PC-3 (cell line): ENCODE data around the gene CASS4. TPM values are rescaled to one million over a fixed set of nuclear protein-coding genes. Genes with fewer than 3 reads are reported as not detected.
"Not testable (repeated sequence)": the region's sequence is repeated elsewhere in the genome, so short reads cannot be mapped to it uniquely, and the experiment has no call there.

Experiments used
- ATAC-seq: fragments of 200-7000 bp; cut with Tn5 transposase; 2 replicates; pipeline ENCODE4 v1.9.1; 2020; ENCODE audit warnings: mild to moderate bottlenecking, moderate library complexity
- BruUV-seq: library from RNA; stranded (reverse); fragments of 400-500 nt; replicated peaks from 2 replicates; lab custom pipeline; 2021; lab: Mats Ljungman, UMichigan
- CTCF ChIA-PET: fragments of 300-600 bp; sonication (Branson Sonifier 250); formaldehyde crosslinking; loops from one replicate; lab custom pipeline; 2022; ENCODE audit warnings: antibody characterized with exemption; lab: Charles Lee
- POLR2A ChIA-PET: fragments of 300-600 bp; sonication (Branson Sonifier 250); formaldehyde crosslinking; loops from one replicate; lab custom pipeline; 2022; ENCODE audit warnings: antibody characterized with exemption; ENCODE audit not compliant: unreplicated experiment; lab: Charles Lee
- DNase-seq: peaks from one replicate; pipeline ENCODE4 v3.0.0-alpha.2; 2015
- H2AFZ ChIP-seq: fragments of 300-600 bp; sonication (generic); 2 replicates; pipeline ENCODE4 v1.6.0; 2016; ENCODE audit warnings: antibody characterized with exemption, low read length
- H3F3A ChIP-seq: fragments of 300-600 bp; sonication (generic); one replicate; pipeline ENCODE4 v1.6.0; 2017; ENCODE audit warnings: antibody characterized with exemption, low read length, control low read depth, mild to moderate bottlenecking; ENCODE audit not compliant: unreplicated experiment
- H3K27ac ChIP-seq: fragments of 300-600 bp; sonication (generic); 2 replicates; pipeline ENCODE4 v1.5.1; 2016; ENCODE audit warnings: mild to moderate bottlenecking, low read length
- H3K27me3 ChIP-seq: fragments of 300-600 bp; sonication (generic); 2 replicates; pipeline ENCODE4 v1.6.1; 2016; ENCODE audit warnings: low read length, mixed read lengths
- H3K36me3 ChIP-seq: fragments of 300-600 bp; sonication (generic); 2 replicates; pipeline ENCODE4 v1.6.1; 2016; ENCODE audit warnings: low read depth, mixed run types, low read length, mixed read lengths
- H3K4me1 ChIP-seq: fragments of 300-600 bp; sonication (generic); 2 replicates; pipeline ENCODE4 v1.5.1; 2016; ENCODE audit warnings: low read length; ENCODE audit not compliant: insufficient read depth
- H3K4me2 ChIP-seq: fragments of 300-600 bp; sonication (generic); 2 replicates; pipeline ENCODE4 v1.6.0; 2016; ENCODE audit warnings: low read length
- H3K4me3 ChIP-seq: fragments of 300-600 bp; sonication (generic); 2 replicates; pipeline ENCODE4 v1.5.1; 2016; ENCODE audit warnings: mild to moderate bottlenecking, low read length, mixed read lengths
- H3K79me2 ChIP-seq: fragments of 300-600 bp; sonication (generic); 2 replicates; pipeline ENCODE4 v1.6.1; 2017; ENCODE audit warnings: low read length, mixed read lengths
- H3K9ac ChIP-seq: fragments of 300-600 bp; sonication (generic); 2 replicates; pipeline ENCODE4 v1.6.0; 2016; ENCODE audit warnings: mild to moderate bottlenecking, low read length
- H3K9me2 ChIP-seq: fragments of 300-600 bp; sonication (generic); replicated peaks from 2 replicates; pipeline ENCODE4 v1.6.1; 2016; ENCODE audit warnings: mixed run types, low read length, mixed read lengths
- H3K9me3 ChIP-seq: fragments of 300-600 bp; sonication (generic); 2 replicates; pipeline ENCODE4 v1.6.1; 2016; ENCODE audit warnings: low read length, mixed read lengths
- H4K20me1 ChIP-seq: fragments of 300-600 bp; sonication (generic); 2 replicates; pipeline ENCODE4 v1.6.1; 2016; ENCODE audit warnings: low read length, mixed read lengths
- CTCF ChIP-seq: fragments of 300-600 bp; sonication (generic); conservative IDR thresholded peaks from 2 replicates; pipeline ENCODE4 v1.5.1; 2017; ENCODE audit warnings: antibody characterized with exemption, low read depth, mild to moderate bottlenecking, low read length
- EZH2 ChIP-seq: fragments of 300-600 bp; sonication (generic); IDR thresholded peaks from one replicate; pipeline ENCODE4 v1.6.1; 2017; ENCODE audit warnings: antibody characterized with exemption, mild to moderate bottlenecking, low read length; ENCODE audit not compliant: unreplicated experiment
- EZH2phosphoT487 ChIP-seq: fragments of 300-600 bp; sonication (generic); IDR thresholded peaks from 2 replicates; pipeline ENCODE4 v1.6.1; 2018; ENCODE audit warnings: mild to moderate bottlenecking, antibody characterized with exemption, low read length, borderline replicate concordance
- intact Hi-C: fragments of 100-400 bp; cut with micrococcal nuclease; formaldehyde crosslinking; loops from 2 replicates; pipeline ENCODE4 v1.9.0; 2023
- total RNA-seq: library from RNA; depleted of rRNA; stranded (reverse); fragments of >200 nt; gene quantifications from 2 replicates; pipeline ENCODE4 v1.2.3, GENCODE V29; 2014

The CASS4 gene
- total RNA-seq, 1 experiment from 2014 or later = 0.04 TPM

GRCh38 chr20:56386219-56386618 lies 25.8 kb upstream of the CASS4 start:
- no peaks in the 10 kb centered on the region for H3K9me2 ChIP-seq
- POLR2A ChIA-PET = no interaction called here
- DNase-seq (no peak), ATAC-seq (no peak)
- peaks cover 15% of the 10 kb centered on the region for H3K4me1 ChIP-seq
- peaks cover 23% of the 10 kb centered on the region for H4K20me1 ChIP-seq
- H2AFZ ChIP-seq = no peak overlapping the region
- H3K9me3 ChIP-seq = no peaks in the 10 kb centered on the region
- intact Hi-C loops = no loop called here
- no peak overlapping the region for H3K4me3 ChIP-seq
- H3K27ac ChIP-seq = no peak overlapping the region
- H3K36me3 ChIP-seq = peaks cover 79% of the 10 kb centered on the region
- peaks cover 96% of the 10 kb centered on the region for H3K79me2 ChIP-seq
- no TSS peak for BruUV-seq
- H3K4me2 ChIP-seq = no peak overlapping the region
- CTCF ChIA-PET = no interaction called here
- H3F3A ChIP-seq = no peaks in the 10 kb centered on the region
- no peaks in the 10 kb centered on the region for H3K27me3 ChIP-seq
- no peak overlapping the region for H3K9ac ChIP-seq
- TF ChIP-seq CTCF = no peak
- TF ChIP-seq EZH2 = no peak
- TF ChIP-seq EZH2phosphoT487 = no peak

- H3K9me3 ChIP-seq = no peaks in the 10 kb centered on the region
- no peaks in the 10 kb centered on the region for H3F3A ChIP-seq
- peaks cover 11% of the 10 kb centered on the region for H4K20me1 ChIP-seq
- H3K36me3 ChIP-seq = peaks cover 57% of the 10 kb centered on the region
- ATAC-seq (no peak), DNase-seq (no peak)
- peaks cover 21% of the 10 kb centered on the region for H3K4me1 ChIP-seq
- POLR2A ChIA-PET = no interaction called here
- CTCF ChIA-PET = no interaction called here
- H3K79me2 ChIP-seq = peaks cover 95% of the 10 kb centered on the region
- H2AFZ ChIP-seq = no peak overlapping the region
- intact Hi-C loops = no loop called here
- H3K4me2 ChIP-seq = no peak overlapping the region
- no peak for TF ChIP-seq EZH2phosphoT487
- TF ChIP-seq CTCF = no peak
- no peak for TF ChIP-seq EZH2
- no peak overlapping the region for H3K9ac ChIP-seq
- H3K27me3 ChIP-seq = no peaks in the 10 kb centered on the region
- no TSS peak for BruUV-seq
- H3K27ac ChIP-seq = no peak overlapping the region
- no peaks in the 10 kb centered on the region for H3K9me2 ChIP-seq
- H3K4me3 ChIP-seq = no peak overlapping the region
Observed at GRCh38 chr20:56388882-56389281, 23.2 kb upstream of the CASS4 start.

GRCh38 chr20:56389807-56390206 lies 22.3 kb upstream of the CASS4 start:
- H3K9ac ChIP-seq = no peak overlapping the region
- peaks cover 24% of the 10 kb centered on the region for H3K4me1 ChIP-seq
- H3F3A ChIP-seq = no peaks in the 10 kb centered on the region
- H3K4me2 ChIP-seq = peak overlapping the region; percentile 90
- no peaks in the 10 kb centered on the region for H3K27me3 ChIP-seq
- ChIA-PET CTCF (no interaction called here), POLR2A (no interaction called here)
- no peak for DNase-seq
- intact Hi-C loops = no loop called here
- H2AFZ ChIP-seq = no peak overlapping the region
- H3K79me2 ChIP-seq = peaks cover 95% of the 10 kb centered on the region
- no peaks in the 10 kb centered on the region for H3K9me2 ChIP-seq
- peaks cover 5% of the 10 kb centered on the region for H4K20me1 ChIP-seq
- BruUV-seq = no TSS peak
- no peaks in the 10 kb centered on the region for H3K9me3 ChIP-seq
- H3K36me3 ChIP-seq = peaks cover 48% of the 10 kb centered on the region
- ATAC-seq = no peak
- TF ChIP-seq CTCF = no peak
- no peak for TF ChIP-seq EZH2
- TF ChIP-seq EZH2phosphoT487 = no peak
- H3K27ac ChIP-seq = no peak overlapping the region
- peak overlapping the region; percentile 27; the same call in 1 of the 2 replicates for H3K4me3 ChIP-seq

- CTCF ChIA-PET, H2AFZ ChIP-seq, ATAC-seq, BruUV-seq, H3K27me3 ChIP-seq, H4K20me1 ChIP-seq, H3K9me2 ChIP-seq, POLR2A ChIA-PET, DNase-seq, H3F3A ChIP-seq, H3K27ac ChIP-seq, intact Hi-C loops, H3K9me3 ChIP-seq: not testable (repeated sequence)
- H3K4me2 ChIP-seq = peak overlapping the region; percentile 90
- H3K36me3 ChIP-seq = peaks cover 50% of the 10 kb centered on the region
- peak overlapping the region; percentile 87 for H3K4me3 ChIP-seq
- peak overlapping the region; percentile 96 for H3K9ac ChIP-seq
- peaks cover 95% of the 10 kb centered on the region for H3K79me2 ChIP-seq
- H3K4me1 ChIP-seq = peaks cover 24% of the 10 kb centered on the region
Observed at GRCh38 chr20:56390396-56390795, 21.7 kb upstream of the CASS4 start.
